A673 (cell line): ENCODE results near the gene MAP10. TPM values are rescaled to one million over a fixed set of nuclear protein-coding genes. Genes with fewer than 3 reads are reported as not detected.

Experiments
- BruUV-seq: library from RNA; stranded (reverse); fragments of 400-500 nt; replicated peaks from 2 replicates; lab custom pipeline; 2021; lab: Mats Ljungman, UMichigan
- CTCF ChIA-PET: fragments of 300-600 bp; sonication (Branson Sonifier 250); formaldehyde crosslinking; loops from one replicate; lab custom pipeline; 2022; ENCODE audit warnings: antibody characterized with exemption; lab: Charles Lee
- POLR2A ChIA-PET: fragments of 300-600 bp; sonication (Branson Sonifier 250); formaldehyde crosslinking; loops from one replicate; lab custom pipeline; 2022; ENCODE audit warnings: antibody characterized with exemption; ENCODE audit not compliant: low non-redundant PET; lab: Charles Lee
- DNase-seq: peaks from one replicate; pipeline ENCODE4 v3.0.0-alpha.2; 2015; ENCODE audit warnings: low spot score
- H3K27ac ChIP-seq: fragments of 200-600 bp; sonication (generic); 2 replicates; pipeline ENCODE4 v1.5.1; 2016; ENCODE audit warnings: mixed run types, low read depth, mild to moderate bottlenecking, mixed read lengths, antibody characterized with exemption, low read length; ENCODE audit not compliant: poor library complexity, severe bottlenecking
- H3K27me3 ChIP-seq: fragments of 200-600 bp; sonication (generic); replicated peaks from 2 replicates; pipeline ENCODE4 v1.6.1; 2017; ENCODE audit warnings: mixed run types, low read depth, mild to moderate bottlenecking, mixed read lengths, antibody characterized with exemption, low read length; ENCODE audit not compliant: insufficient read depth, poor library complexity
- H3K36me3 ChIP-seq: fragments of 200-600 bp; sonication (generic); 2 replicates; pipeline ENCODE4 v1.6.1; 2016; ENCODE audit warnings: mixed run types, mild to moderate bottlenecking, mixed read lengths, antibody characterized with exemption, low read length; ENCODE audit not compliant: insufficient read depth, poor library complexity, severe bottlenecking
- H3K4me1 ChIP-seq: fragments of 200-600 bp; sonication (generic); 2 replicates; pipeline ENCODE4 v1.6.1; 2017; ENCODE audit warnings: mixed run types, mild to moderate bottlenecking, mixed read lengths, antibody characterized with exemption, low read length; ENCODE audit not compliant: insufficient read depth, poor library complexity, severe bottlenecking
- H3K4me3 ChIP-seq: fragments of 200-600 bp; sonication (generic); 2 replicates; pipeline ENCODE4 v1.5.1; 2016; ENCODE audit warnings: low read depth, mixed run types, mild to moderate bottlenecking, mixed read lengths, low read length; ENCODE audit not compliant: poor library complexity, severe bottlenecking
- H3K9me3 ChIP-seq: fragments of 200-600 bp; sonication (generic); 2 replicates; pipeline ENCODE4 v1.6.1; 2016; ENCODE audit warnings: mixed run types, low read depth, mild to moderate bottlenecking, mixed read lengths, antibody characterized with exemption, low read length; ENCODE audit not compliant: poor library complexity, severe bottlenecking
- EZH2 ChIP-seq: fragments of 200-600 bp; sonication (generic); IDR thresholded peaks from 2 replicates; pipeline ENCODE4 v1.6.1; 2017; ENCODE audit warnings: borderline replicate concordance, low read depth, mild to moderate bottlenecking, mixed read lengths, antibody characterized with exemption, low read length; ENCODE audit not compliant: poor library complexity, severe bottlenecking
- intact Hi-C: fragments of 100-400 bp; cut with micrococcal nuclease; formaldehyde crosslinking; loops from one replicate; pipeline ENCODE4 v1.10.0; 2022; ENCODE audit not compliant: unreplicated experiment
- total RNA-seq: library from RNA; stranded (reverse); gene quantifications from 2 replicates; pipeline ENCODE4 v1.2.3, GENCODE V29; 2021
- TF ChIP-seq, protein P1 (sequence below): fragments of 300-800, 200-600 bp; sonication (generic); conservative IDR thresholded peaks from 2 replicates; pipeline ENCODE4 v1.5.1; 2017; ENCODE audit warnings: low read depth, mild to moderate bottlenecking, antibody characterized with exemption, low read length, moderate library complexity, mixed read lengths

MAP10 gene
- total RNA-seq, 1 experiment from 2014 or later: 4.8 TPM

DNA sequence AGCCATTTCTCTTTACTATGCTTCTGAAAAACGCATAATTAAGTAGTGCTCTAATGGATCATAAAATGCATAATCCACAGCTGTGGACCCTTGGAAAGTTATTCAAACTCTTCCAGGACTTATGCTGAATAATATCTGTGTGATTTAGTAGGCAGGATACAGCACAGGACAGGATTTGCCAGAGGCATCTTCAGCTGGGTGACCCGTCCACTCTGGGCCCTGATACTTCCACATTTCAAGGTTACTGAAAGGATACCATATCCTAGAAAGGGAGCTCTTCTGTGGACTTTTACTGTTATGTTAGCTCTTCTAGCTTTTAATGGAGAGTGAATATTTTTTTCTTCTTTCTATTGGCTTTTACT is 49.6 kb downstream of the MAP10 start:
- no peaks in the 10 kb centered on the region for H3K9me3 ChIP-seq
- no peaks in the 10 kb centered on the region for H3K36me3 ChIP-seq
- ChIA-PET CTCF (no interaction called here), POLR2A (no interaction called here)
- peaks cover 17% of the 10 kb centered on the region for H3K4me1 ChIP-seq
- H3K4me3 ChIP-seq: no peak overlapping the region
- DNase-seq: no peak
- no peaks in the 10 kb centered on the region for H3K27me3 ChIP-seq
- TF ChIP-seq EZH2: no peak
- TF ChIP-seq, protein P1, sequence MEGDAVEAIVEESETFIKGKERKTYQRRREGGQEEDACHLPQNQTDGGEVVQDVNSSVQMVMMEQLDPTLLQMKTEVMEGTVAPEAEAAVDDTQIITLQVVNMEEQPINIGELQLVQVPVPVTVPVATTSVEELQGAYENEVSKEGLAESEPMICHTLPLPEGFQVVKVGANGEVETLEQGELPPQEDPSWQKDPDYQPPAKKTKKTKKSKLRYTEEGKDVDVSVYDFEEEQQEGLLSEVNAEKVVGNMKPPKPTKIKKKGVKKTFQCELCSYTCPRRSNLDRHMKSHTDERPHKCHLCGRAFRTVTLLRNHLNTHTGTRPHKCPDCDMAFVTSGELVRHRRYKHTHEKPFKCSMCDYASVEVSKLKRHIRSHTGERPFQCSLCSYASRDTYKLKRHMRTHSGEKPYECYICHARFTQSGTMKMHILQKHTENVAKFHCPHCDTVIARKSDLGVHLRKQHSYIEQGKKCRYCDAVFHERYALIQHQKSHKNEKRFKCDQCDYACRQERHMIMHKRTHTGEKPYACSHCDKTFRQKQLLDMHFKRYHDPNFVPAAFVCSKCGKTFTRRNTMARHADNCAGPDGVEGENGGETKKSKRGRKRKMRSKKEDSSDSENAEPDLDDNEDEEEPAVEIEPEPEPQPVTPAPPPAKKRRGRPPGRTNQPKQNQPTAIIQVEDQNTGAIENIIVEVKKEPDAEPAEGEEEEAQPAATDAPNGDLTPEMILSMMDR: no peak
- H3K27ac ChIP-seq: no peak overlapping the region
- no TSS peak for BruUV-seq
- intact Hi-C loops: no loop called here

DNA sequence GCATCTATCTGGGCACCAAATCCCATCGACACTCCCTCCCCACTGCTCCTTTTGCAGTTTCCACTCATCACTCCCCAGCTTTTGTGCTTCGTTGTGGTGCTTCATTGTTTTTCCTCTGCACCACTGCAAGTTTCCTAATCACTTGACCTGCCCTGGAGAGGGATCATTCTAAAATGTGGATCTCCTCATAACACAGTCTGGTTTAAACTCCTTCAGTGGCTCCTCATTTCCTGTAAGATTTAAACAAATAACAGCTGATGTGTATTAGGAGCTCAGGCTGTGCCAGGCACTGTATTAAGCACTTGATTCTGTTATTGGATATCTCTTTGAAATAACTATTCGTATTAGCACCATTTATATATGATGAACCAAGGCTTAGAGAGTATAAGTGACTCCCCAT is 51.3 kb downstream of the MAP10 start:
- Histone ChIP-seq H3K4me1 (peaks cover 17% of the 10 kb centered on the region), H3K4me3 (no peak overlapping the region), H3K9me3 (no peaks in the 10 kb centered on the region), H3K27ac (no peak overlapping the region), H3K27me3 (no peaks in the 10 kb centered on the region), H3K36me3 (no peaks in the 10 kb centered on the region)
- intact Hi-C loops: no loop called here
- peak; percentile 6 for DNase-seq
- ChIA-PET POLR2A (no interaction called here), CTCF (no interaction called here)
- TF ChIP-seq, protein P1: no peak
- no peak for TF ChIP-seq EZH2
- BruUV-seq: no TSS peak

Other genes starting within 250 kb of the MAP10 start
- gene SIPA1L2, start 175.3 kb upstream of the MAP10 start, total RNA-seq: 3.4 and 6.2 TPM in 2 replicates
- 50.0 and 61.6 TPM in 2 replicates for gene NTPCR, start 145.2 kb downstream of the MAP10 start, total RNA-seq